ENCODE measurements around the gene STK32C.

DNA sequence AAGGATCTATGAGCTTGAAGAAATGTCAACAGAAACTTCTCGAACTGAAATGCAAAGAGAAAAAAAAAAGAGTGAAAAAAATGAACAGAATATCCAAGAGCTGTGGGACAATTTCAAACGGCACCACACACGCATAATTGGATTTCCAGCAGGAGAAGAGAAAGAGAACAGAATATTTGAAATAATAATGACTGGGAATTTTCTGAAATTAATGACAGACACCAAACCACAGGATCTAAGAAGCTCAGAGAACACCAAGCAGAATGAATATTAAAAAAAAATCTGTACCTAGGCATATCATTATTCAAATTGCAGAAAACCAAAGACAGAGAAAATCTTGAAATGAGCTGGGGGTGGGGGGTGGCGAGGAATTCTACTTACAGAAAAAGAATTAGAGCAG is 93.8 kb downstream of the STK32C start:
- no peak for TF ChIP-seq POLR2A (IDR thresholded peaks at IDR 0.05)
- TF ChIP-seq CTCF (IDR thresholded peaks at IDR 0.05 in 4 of 5, conservative IDR thresholded peaks at IDR 0.05 in 1 of 5), result no peak

Measured in gastrocnemius medialis (tissue), 4 donors.